ENCODE results near the gene SCAMP1. TPM values are rescaled to one million over a fixed set of nuclear protein-coding genes. Genes with fewer than 3 reads are reported as not detected.

The SCAMP1 gene
- total RNA-seq, 2 donors from 2014 or later = 18.1 to 23.8 TPM

DNA sequence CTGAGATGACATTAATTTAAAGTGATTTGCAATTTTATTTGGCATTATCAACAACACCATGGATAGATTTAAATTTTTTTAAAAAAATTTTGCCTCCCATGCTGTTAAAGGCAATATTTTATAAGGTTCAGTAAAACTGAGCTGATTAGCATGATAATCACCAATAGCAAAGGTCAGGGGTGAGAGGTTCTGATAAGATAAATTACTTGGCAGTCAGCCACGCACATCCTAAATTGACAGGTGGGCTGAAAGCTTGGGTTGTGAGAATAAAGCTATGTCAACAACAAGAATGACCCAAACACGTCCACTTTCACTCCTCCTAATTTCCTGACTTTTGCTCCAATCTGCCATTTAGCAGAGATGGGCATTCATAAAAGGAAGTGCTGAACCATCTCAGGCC is 161.0 kb downstream of the SCAMP1 start:
- Mint-ChIP-seq H3K4me1 (ENCODE audit: low read depth) (peaks cover 6% of the 10 kb centered on the region), H3K27me3 (ENCODE audit: low read depth) (peaks cover 65% of the 10 kb centered on the region), H3K9me3 (no peaks in the 10 kb centered on the region), H3K27ac (no peak overlapping the region), H3K36me3 (ENCODE audit: insufficient read depth in 2 of 2) (no peaks in the 10 kb centered on the region), H3K4me3 (no peak overlapping the region)
- DNase-seq (no peak), ATAC-seq (replicated peaks in 1 of 2) (no peak)

GRCh38 chr5:78522476-78523260 is 162.3 kb downstream of the SCAMP1 start:
- no peaks in the 10 kb centered on the region for H3K9me3 Mint-ChIP-seq
- H3K36me3 Mint-ChIP-seq (ENCODE audit: insufficient read depth in 2 of 2) = no peaks in the 10 kb centered on the region
- H3K4me3 Mint-ChIP-seq = no peak overlapping the region
- peaks cover 63% of the 10 kb centered on the region for H3K27me3 Mint-ChIP-seq (ENCODE audit: low read depth)
- no peak overlapping the region for H3K27ac Mint-ChIP-seq
- ATAC-seq (replicated peaks in 1 of 2) (no peak), DNase-seq (no peak)
- H3K4me1 Mint-ChIP-seq (ENCODE audit: low read depth) = peaks cover 7% of the 10 kb centered on the region

DNA sequence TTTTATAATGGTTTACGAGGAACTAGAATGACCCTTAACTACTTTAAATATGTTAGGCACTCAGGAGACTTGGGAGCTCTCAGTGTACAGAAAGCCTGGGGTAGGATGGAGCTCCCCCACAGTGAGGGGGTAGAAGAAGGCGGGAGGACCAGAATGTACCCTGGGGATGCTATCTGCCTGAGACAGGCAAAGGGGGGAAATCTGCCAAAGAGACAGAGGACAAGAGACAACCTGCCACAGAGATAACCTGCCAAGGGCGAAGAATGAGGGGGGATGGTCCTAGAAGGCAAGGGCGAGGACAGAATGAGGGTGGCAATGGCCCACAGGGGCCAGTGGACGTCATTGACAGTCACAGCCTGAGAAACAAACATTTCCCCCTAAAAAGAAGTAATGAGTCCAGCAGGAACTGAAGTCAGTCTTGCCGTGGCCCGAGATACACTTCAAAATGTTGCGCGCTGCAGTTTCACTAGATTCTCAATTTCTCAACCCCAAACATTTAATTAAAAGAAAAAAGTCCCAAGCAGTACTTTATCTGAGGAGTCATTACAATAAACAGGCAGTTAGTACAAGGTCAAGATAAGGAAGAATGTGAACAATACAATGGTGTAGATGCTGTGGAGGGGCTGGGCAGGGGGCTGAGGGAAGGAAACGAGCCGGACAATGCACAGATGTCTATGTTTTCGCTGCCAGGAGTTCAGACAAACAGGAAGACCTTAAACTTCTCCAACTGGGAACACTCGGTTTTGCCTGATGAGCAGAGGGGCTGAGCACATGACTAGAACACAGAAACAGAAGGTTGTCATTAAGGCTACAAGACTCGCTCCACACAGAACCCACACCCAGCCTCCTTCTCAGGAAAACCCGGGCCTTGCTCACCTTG is 163.1 kb downstream of the SCAMP1 start:
- Mint-ChIP-seq H3K4me3 (no peak overlapping the region), H3K4me1 (ENCODE audit: low read depth) (peaks cover 7% of the 10 kb centered on the region), H3K36me3 (ENCODE audit: insufficient read depth in 2 of 2) (no peaks in the 10 kb centered on the region), H3K9me3 (no peaks in the 10 kb centered on the region), H3K27me3 (ENCODE audit: low read depth) (peaks cover 60% of the 10 kb centered on the region), H3K27ac (no peak overlapping the region)
- DNase-seq (no peak), ATAC-seq (replicated peaks in 1 of 2) (no peak)

DNA sequence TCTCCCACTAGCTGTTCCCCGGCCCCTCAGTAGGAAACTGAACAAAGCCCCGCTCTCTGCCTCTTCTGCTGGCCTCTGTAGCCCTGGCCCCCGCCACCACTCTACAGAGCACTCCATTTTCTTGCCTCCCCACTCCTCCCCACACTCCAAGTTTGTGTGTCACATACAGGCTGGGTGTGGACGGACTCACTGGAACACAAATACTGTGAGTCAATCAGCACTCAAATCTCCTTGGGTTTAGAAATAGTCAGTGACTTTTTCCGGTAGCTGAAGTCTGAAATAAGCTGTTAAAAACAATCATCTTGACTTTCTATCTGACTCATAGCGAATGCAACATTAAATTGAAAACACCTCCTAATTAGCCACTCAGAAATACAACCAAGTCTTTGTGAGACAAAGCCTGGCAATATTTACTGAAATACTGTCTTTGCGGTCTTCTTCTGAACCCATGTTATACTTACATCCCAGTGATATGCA is 165.7 kb downstream of the SCAMP1 start:
- ATAC-seq (replicated peaks in 1 of 2) (peak; percentile 55 to 77), DNase-seq (peak in 1 of 2 donors; percentile 8)
- no peak overlapping the region for H3K27ac Mint-ChIP-seq
- H3K36me3 Mint-ChIP-seq (ENCODE audit: insufficient read depth in 2 of 2) = no peaks in the 10 kb centered on the region
- no peak overlapping the region for H3K4me3 Mint-ChIP-seq
- H3K9me3 Mint-ChIP-seq = no peaks in the 10 kb centered on the region
- H3K27me3 Mint-ChIP-seq (ENCODE audit: low read depth) = peaks cover 45% of the 10 kb centered on the region
- peaks cover 7% of the 10 kb centered on the region for H3K4me1 Mint-ChIP-seq (ENCODE audit: low read depth)

- H3K27me3 Mint-ChIP-seq (ENCODE audit: low read depth) = peaks cover 45% of the 10 kb centered on the region
- no peak overlapping the region for H3K4me3 Mint-ChIP-seq
- H3K36me3 Mint-ChIP-seq (ENCODE audit: insufficient read depth in 2 of 2) = no peaks in the 10 kb centered on the region
- no peak for ATAC-seq (replicated peaks in 1 of 2)
- no peaks in the 10 kb centered on the region for H3K9me3 Mint-ChIP-seq
- no peak overlapping the region for H3K27ac Mint-ChIP-seq
- no peak for DNase-seq
- peaks cover 7% of the 10 kb centered on the region for H3K4me1 Mint-ChIP-seq (ENCODE audit: low read depth)
Measured at GRCh38 chr5:78527054-78527859, 166.8 kb downstream of the SCAMP1 start.

GRCh38 chr5:78527925-78528324 is 167.5 kb downstream of the SCAMP1 start:
- H3K4me3 Mint-ChIP-seq = no peak overlapping the region
- no peak overlapping the region for H3K27ac Mint-ChIP-seq
- peaks cover 39% of the 10 kb centered on the region for H3K27me3 Mint-ChIP-seq (ENCODE audit: low read depth)
- no peaks in the 10 kb centered on the region for H3K9me3 Mint-ChIP-seq
- ATAC-seq (replicated peaks in 1 of 2) (peak; percentile 41 to 48), DNase-seq (no peak)
- H3K4me1 Mint-ChIP-seq (ENCODE audit: low read depth) = peaks cover 7% of the 10 kb centered on the region
- H3K36me3 Mint-ChIP-seq (ENCODE audit: insufficient read depth in 2 of 2) = no peaks in the 10 kb centered on the region

Other genes starting within 250 kb of the SCAMP1 start
- gene AP3B1, start 65.9 kb upstream of the SCAMP1 start, total RNA-seq = 10 to 100 TPM; 43.6 to 45.1 TPM

Data from activated T-cell treated with anti-CD3 and anti-CD28 coated beads, Interleukin-2, amount 50 U/mL, for 72 hours (primary cell).